Measurements from ENCODE around the gene SLC36A1.
"Not testable (repeated sequence)": the region's sequence is repeated elsewhere in the genome, so short reads cannot be mapped to it uniquely, and the experiment has no call there.

The SLC36A1 gene

GRCh38 chr5:151447174-151448037 is at the start of gene SLC36A1:
SLC36A1 (plus strand) TSS chr5:151447603; CDS start chr5:151458793, 11,190 bp downstream.
- DNase-seq, result peak; percentile 89

GRCh38 chr5:151405334-151406160 is 41.9 kb upstream of the SLC36A1 start:
- DNase-seq, result no peak

- no peak for DNase-seq
Observed at GRCh38 chr5:151406322-151406947, 41.0 kb upstream of the SLC36A1 start.

GRCh38 chr5:151408591-151409230 is 38.7 kb upstream of the SLC36A1 start:
- no peak for DNase-seq

GRCh38 chr5:151413800-151414199 is 33.6 kb upstream of the SLC36A1 start:
- no peak for DNase-seq

- DNase-seq, result no peak
Observed at GRCh38 chr5:151414536-151414935, 32.9 kb upstream of the SLC36A1 start.

GRCh38 chr5:151417712-151418111 is 29.7 kb upstream of the SLC36A1 start:
- no peak for DNase-seq

GRCh38 chr5:151420127-151420526 is 27.3 kb upstream of the SLC36A1 start:
- DNase-seq, result no peak

GRCh38 chr5:151424892-151425523 is 22.4 kb upstream of the SLC36A1 start:
- no peak for DNase-seq

- not testable (repeated sequence) for DNase-seq
Observed at GRCh38 chr5:151426347-151426746, 21.1 kb upstream of the SLC36A1 start.

- no peak for DNase-seq
Observed at GRCh38 chr5:151427258-151427657, 20.1 kb upstream of the SLC36A1 start.

GRCh38 chr5:151430731-151431130 is 16.7 kb upstream of the SLC36A1 start:
- no peak for DNase-seq

- DNase-seq, result no peak
Observed at GRCh38 chr5:151431666-151432065, 15.7 kb upstream of the SLC36A1 start.

GRCh38 chr5:151432210-151432609 is 15.2 kb upstream of the SLC36A1 start:
- DNase-seq, result no peak

GRCh38 chr5:151434570-151435237 is 12.7 kb upstream of the SLC36A1 start:
- no peak for DNase-seq

- no peak for DNase-seq
Observed at GRCh38 chr5:151448038-151448985, 909 bp downstream of the SLC36A1 start.

GRCh38 chr5:151449297-151449696 is 1.9 kb downstream of the SLC36A1 start:
- no peak for DNase-seq

- DNase-seq, result no peak
Observed at GRCh38 chr5:151449839-151450238, 2.4 kb downstream of the SLC36A1 start.

GRCh38 chr5:151450605-151451004 is 3.2 kb downstream of the SLC36A1 start:
- no peak for DNase-seq
